GM12878 (cell line): Measurements from ENCODE around the gene MAML2. TPM values are rescaled to one million over a fixed set of nuclear protein-coding genes. Genes with fewer than 3 reads are reported as not detected.

ENCODE experiments used
- ATAC-seq: fragments of 200-7000 bp; cut with Tn5 transposase; 3 replicates; pipeline ENCODE4 v1.9.1; 2020; ENCODE audit warnings: mild to moderate bottlenecking, moderate library complexity
- BruUV-seq: library from RNA; stranded (reverse); fragments of 400-500 nt; replicated peaks from 2 replicates; lab custom pipeline; 2021; lab: Mats Ljungman, UMichigan
- CTCF ChIA-PET: fragments of 300-600 bp; sonication (Branson Sonifier 250); formaldehyde crosslinking; extraction: SDS; loops from one replicate; lab custom pipeline; 2021; ENCODE audit warnings: inconsistent platforms; lab: Yijun Ruan, JAX
- POLR2A ChIA-PET: fragments of 350-600 bp; formaldehyde crosslinking; extraction: SDS; loops from one replicate; lab custom pipeline; 2021; ENCODE audit warnings: inconsistent platforms; lab: Charles Lee
- RAD21 ChIA-PET: fragments of 300-600 bp; sonication (Branson Sonifier 250); formaldehyde crosslinking; loops from one replicate; lab custom pipeline; 2023; ENCODE audit warnings: antibody characterized with exemption; ENCODE audit not compliant: unreplicated experiment; lab: Charles Lee
- SMC1A ChIA-PET: fragments of 300-600 bp; sonication (Branson Sonifier 250); formaldehyde crosslinking; loops from one replicate; lab custom pipeline; 2023; ENCODE audit not compliant: unreplicated experiment, uncharacterized antibody; lab: Charles Lee
- DNase-seq: peaks from one replicate; pipeline ENCODE4 v3.0.0-alpha.2; 2011; ENCODE audit warnings: low read depth, low spot score
- FAIRE-seq: peaks from 3 replicates; lab custom pipeline; 2011; peaks lifted over from hg19 to GRCh38; lab: Jason Lieb, UNC
- H2AFZ ChIP-seq: 2 replicates; pipeline ENCODE4 v1.6.0; 2011; ENCODE audit warnings: low read depth, low read length, control low read depth; ENCODE audit not compliant: control insufficient read depth
- H3K27ac ChIP-seq: 2 replicates; pipeline ENCODE4 v1.5.1; 2011; ENCODE audit warnings: control low read depth; ENCODE audit not compliant: control insufficient read depth, insufficient read depth
- H3K27me3 ChIP-seq, 2 experiments: replicated peaks in 1 of 2; 2 replicates each; pipeline versions ENCODE4 v1.6.0 to v1.6.1; 2011; ENCODE audit warnings: low read length in 1 of 2; ENCODE audit not compliant: control insufficient read depth in 2 of 2, insufficient read depth in 2 of 2
- H3K36me3 ChIP-seq, 2 experiments: 2 replicates each; pipeline ENCODE4 v1.5.1; 2011; ENCODE audit warnings: low read length in 1 of 2; ENCODE audit not compliant: control insufficient read depth in 2 of 2, insufficient read depth in 2 of 2
- H3K4me1 ChIP-seq: 2 replicates; pipeline ENCODE4 v1.6.1; 2011; ENCODE audit warnings: mild to moderate bottlenecking, low read length, moderate library complexity, mixed read lengths; ENCODE audit not compliant: control insufficient read depth, insufficient read depth
- H3K4me2 ChIP-seq: 2 replicates; pipeline ENCODE4 v1.6.0; 2011; ENCODE audit warnings: control low read depth; ENCODE audit not compliant: control insufficient read depth, insufficient read depth
- H3K4me3 ChIP-seq: fragments of 200-600 bp; sonication (generic); 2 replicates; pipeline ENCODE4 v1.5.1; 2016
- H3K79me2 ChIP-seq: 2 replicates; pipeline ENCODE4 v1.6.0; 2011; ENCODE audit warnings: low read length; ENCODE audit not compliant: control insufficient read depth, insufficient read depth
- H3K9ac ChIP-seq: 2 replicates; pipeline ENCODE4 v1.8.0; 2011; ENCODE audit warnings: low read length, control low read depth, mixed read lengths; ENCODE audit not compliant: control insufficient read depth, insufficient read depth
- H3K9me3 ChIP-seq: replicated peaks from 3 replicates; pipeline ENCODE4 v1.5.1; 2011; ENCODE audit warnings: mild to moderate bottlenecking, low read length; ENCODE audit not compliant: control insufficient read depth, insufficient read depth
- H4K20me1 ChIP-seq: 2 replicates; pipeline ENCODE4 v1.6.0; 2011; ENCODE audit not compliant: control insufficient read depth, insufficient read depth
- E2F4 ChIP-seq: IDR thresholded peaks from 2 replicates; pipeline ENCODE4 v1.6.1; 2012; ENCODE audit warnings: low read depth, low read length, improper control_type of control experiment
- ETV6 ChIP-seq, 2 experiments: fragments of 450-650 bp in 1 of 2; IDR thresholded peaks in 1 of 2; conservative IDR thresholded peaks in 1 of 2; 2 replicates each; pipeline ENCODE4 v1.6.1; 2014; ENCODE audit warnings: antibody characterized with exemption in 1 of 2, borderline replicate concordance in 1 of 2, low read depth in 1 of 2, mild to moderate bottlenecking in 1 of 2, moderate library complexity in 1 of 2
- FOS ChIP-seq: IDR thresholded peaks from 3 replicates; pipeline ENCODE4 v1.6.1; 2011; ENCODE audit warnings: borderline replicate concordance; ENCODE audit not compliant: insufficient read length; ENCODE audit errors: extremely low read depth
- HDAC2 ChIP-seq: fragments of 200-600 bp; sonication (generic); IDR thresholded peaks from 2 replicates; pipeline ENCODE4 v1.6.1; 2017
- LARP7 ChIP-seq: fragments of 450-650 bp; IDR thresholded peaks from 2 replicates; pipeline ENCODE4 v1.6.1; 2017; ENCODE audit warnings: mild to moderate bottlenecking
- MXI1 ChIP-seq: fragments of 150-350 bp; IDR thresholded peaks from 2 replicates; pipeline ENCODE4 v1.6.1; 2011; ENCODE audit warnings: low read depth, mild to moderate bottlenecking, inconsistent platforms, low read length, improper control_type of control experiment
- NR2C1 ChIP-seq: fragments of 450-650 bp; IDR thresholded peaks from 2 replicates; pipeline ENCODE4 v1.6.1; 2017; ENCODE audit warnings: antibody characterized with exemption, mild to moderate bottlenecking, moderate library complexity
- PBX3 ChIP-seq: IDR thresholded peaks from 2 replicates; pipeline ENCODE4 v1.6.1; 2011; ENCODE audit warnings: mild to moderate bottlenecking, low read depth, low read length, moderate library complexity; ENCODE audit not compliant: insufficient replicate concordance
- RUNX3 ChIP-seq: IDR thresholded peaks from 2 replicates; pipeline ENCODE4 v1.6.1; 2012; ENCODE audit warnings: low read length, inconsistent platforms
- SREBF1 ChIP-seq: IDR thresholded peaks from 2 replicates; pipeline ENCODE4 v1.6.1; 2012; ENCODE audit warnings: mild to moderate bottlenecking, low read length
- USF2 ChIP-seq: IDR thresholded peaks from 2 replicates; pipeline ENCODE4 v1.6.1; 2011; ENCODE audit warnings: low read depth, low read length, improper control_type of control experiment, borderline replicate concordance
- ZBTB40 ChIP-seq: fragments of 450-650 bp; IDR thresholded peaks from 2 replicates; pipeline ENCODE4 v1.6.1; 2016; ENCODE audit warnings: mild to moderate bottlenecking, moderate library complexity, borderline replicate concordance
- ZZZ3 ChIP-seq: IDR thresholded peaks from 2 replicates; pipeline ENCODE4 v1.6.1; 2011; ENCODE audit warnings: low read depth; ENCODE audit not compliant: control insufficient read depth, insufficient read length
- WGBS: methylation state at CpG from one replicate; pipeline ENCODE4 v1.1.6; 2016; ENCODE audit warnings: low lambda C conversion rate; ENCODE audit not compliant: insufficient replicate concordance, insufficient coverage; ENCODE audit errors: missing lambda C conversion rate; 5-methylcytosine and 5-hydroxymethylcytosine counted together
- in situ Hi-C: fragments of 300-500 bp; cut with MboI; formaldehyde crosslinking; loops from 9 replicates; pipeline ENCODE4 v1.14.3; 2018; ENCODE audit warnings: mixed read lengths
- intact Hi-C: fragments of 100-400 bp; cut with micrococcal nuclease; formaldehyde crosslinking; loops from one replicate; pipeline ENCODE4 v1.14.2; 2022; ENCODE audit not compliant: unreplicated experiment
- polyA plus RNA-seq, 11 experiments: library from polyadenylated mRNA; depleted of rRNA in 4 of 11; unstranded in 6 of 11; stranded (reverse) in 5 of 11; fragments of >200 nt; fragmentation: Nextera tagmentation in 4 of 11; fragmentation: Illumina TruSeq in 1 of 11; extraction: Ambion mirVana in 4 of 11; extraction: Trizol in 1 of 11; gene quantifications; 1 replicate in 1 of 11; 2 replicates in 10 of 11; pipeline versions ENCODE4 v1.2.1 to v1.2.3, GENCODE V29; 2011 to 2016; ENCODE audit warnings: inconsistent platforms in 2 of 11, missing spikeins in 2 of 11, low read depth in 1 of 11
- total RNA-seq, 4 experiments: library from RNA; depleted of rRNA in 3 of 4; stranded (reverse); fragments of >200 nt in 3 of 4; fragmentation: Illumina TruSeq in 1 of 4; extraction: Trizol in 1 of 4; gene quantifications; 2 replicates each; pipeline versions ENCODE4 v1.2.1 to v1.2.3, GENCODE V29; 2013 to 2021

Gene MAML2
- total and polyA plus RNA-seq, 10 of the 15 experiments (the other 5 are each of a cell fraction or from before 2014, with no cell fraction given), result 2.5 to 15.1 (median 12.0) TPM

- TF ChIP-seq ZBTB40, result no peak
- TF ChIP-seq E2F4, result no peak
- TF ChIP-seq SREBF1, result no peak
- no peak for TF ChIP-seq FOS
Measured at GRCh38 chr11:96095884-96096303, 247.1 kb downstream of the MAML2 start (continued).

GRCh38 chr11:96094156-96094555, 248.8 kb downstream of the MAML2 start:
- Histone ChIP-seq H3K9ac (no peak overlapping the region), H3K27me3 (no peaks in the 10 kb centered on the region), H3K4me2 (no peak overlapping the region), H2AFZ (no peak overlapping the region), H3K27ac (no peak overlapping the region), H4K20me1 (no peaks in the 10 kb centered on the region; the same call in 1 of the 2 replicates), H3K4me1 (no peaks in the 10 kb centered on the region), H3K9me3 (no peaks in the 10 kb centered on the region), H3K36me3 (peaks cover 5 to 6% of the 10 kb centered on the region in 2 experiments), H3K79me2 (no peaks in the 10 kb centered on the region), H3K4me3 (no peak overlapping the region)
- ChIA-PET SMC1A (interaction anchor here (1.4 to 1.9 kb wide), 4 partner anchors 10 to 245 kb away, joined by 3 to 9 read pairs (median 4); no protein-coding TSS in a partner anchor), CTCF (interaction anchor here (0.8 to 2.4 kb wide), 4 partner anchors 38 to 294 kb away, joined by 3 to 9 read pairs (median 4); partner anchors contain the start of gene MAML2), POLR2A (no interaction called here), RAD21 (interaction anchor here (0.5 to 2.6 kb wide), 2 partner anchors 248 to 1642 kb away, joined by 3 to 13 read pairs; partner anchors contain the start of gene MAML2)
- in situ Hi-C loops (no loop called here), intact Hi-C loops (loop anchor here (5.0 kb wide), 1 partner anchor 298 kb away; the partner anchor contains the start of gene JRKL)
- 94% methylated on average over 2 of the region's 2 CpGs for WGBS
- ATAC-seq (no peak), FAIRE-seq (no peak), DNase-seq (no peak)
- no TSS peak for BruUV-seq
- no peak for TF ChIP-seq PBX3
- TF ChIP-seq RUNX3, result no peak
- TF ChIP-seq ETV6 (conservative IDR thresholded peaks at IDR 0.05 in 1 of 2, IDR thresholded peaks at IDR 0.05 in 1 of 2; ENCODE audit: borderline replicate concordance in 1 of 2, low read depth in 1 of 2), result no peak
- no peak for TF ChIP-seq HDAC2
- TF ChIP-seq LARP7, result no peak
- no peak for TF ChIP-seq MXI1
- no peak for TF ChIP-seq ZZZ3
- TF ChIP-seq NR2C1, result no peak
- no peak for TF ChIP-seq USF2
